Right lung (tissue), 5 donors: ENCODE data around the gene PRUNE2. TPM values are rescaled to one million over a fixed set of nuclear protein-coding genes. Genes with fewer than 3 reads are reported as not detected.

Experiments
- DNase-seq, 2 donors: peaks; one replicate each; pipeline ENCODE4 v3.0.0-alpha.2; 2013
- polyA plus RNA-seq, 5 donors: library from polyadenylated mRNA; unstranded; fragments of 120-200 nt; gene quantifications; one replicate each; pipeline versions ENCODE4 v1.2.1 to v1.2.3, GENCODE V29; 2013; ENCODE audit warnings: inconsistent platforms in 1 of 5, low replicate concordance in 1 of 5; ENCODE audit not compliant: insufficient read length in 5 of 5, insufficient read depth in 1 of 5

Gene PRUNE2
- polyA plus RNA-seq, 5 donors, result 2.5 to 4.4 (median 3.3) TPM

- DNase-seq, result no peak
These were observed 276.5 kb downstream of the PRUNE2 start for GRCh38 chr9:76629205-76629990.

- DNase-seq, result no peak
These were observed 277.8 kb downstream of the PRUNE2 start for GRCh38 chr9:76628155-76628554.

GRCh38 chr9:76626980-76627379, 278.9 kb downstream of the PRUNE2 start:
- no peak for DNase-seq

- no peak for DNase-seq
These were observed 279.8 kb downstream of the PRUNE2 start for GRCh38 chr9:76626141-76626540.

GRCh38 chr9:76624391-76625048, 281.4 kb downstream of the PRUNE2 start:
- DNase-seq, result no peak

GRCh38 chr9:76620996-76621395, 284.9 kb downstream of the PRUNE2 start:
- DNase-seq, result no peak

- DNase-seq, result no peak
These were observed 285.3 kb downstream of the PRUNE2 start for GRCh38 chr9:76620581-76620980.

- DNase-seq, result peak in 1 of 2 donors; percentile 63
These were observed 286.3 kb downstream of the PRUNE2 start for GRCh38 chr9:76619640-76620039.

GRCh38 chr9:76619197-76619596, 286.7 kb downstream of the PRUNE2 start:
- DNase-seq, result no peak

- no peak for DNase-seq
These were observed 287.2 kb downstream of the PRUNE2 start for GRCh38 chr9:76618762-76619161.

GRCh38 chr9:76617497-76618175, 288.3 kb downstream of the PRUNE2 start:
- no peak for DNase-seq

GRCh38 chr9:76616780-76617179, 289.1 kb downstream of the PRUNE2 start:
- DNase-seq, result no peak

GRCh38 chr9:76615177-76615603, 290.7 kb downstream of the PRUNE2 start:
- DNase-seq, result peak in 1 of 2 donors; percentile 40

- DNase-seq, result no peak
These were observed 291.9 kb downstream of the PRUNE2 start for GRCh38 chr9:76613974-76614373.

- no peak for DNase-seq
These were observed 292.6 kb downstream of the PRUNE2 start for GRCh38 chr9:76613150-76613781.

- DNase-seq, result peak; percentile 80 to 84
These were observed 295.9 kb downstream of the PRUNE2 start for GRCh38 chr9:76610011-76610352.

- no peak for DNase-seq
These were observed 296.5 kb downstream of the PRUNE2 start for GRCh38 chr9:76609285-76610010.

GRCh38 chr9:76608575-76609273, 297.2 kb downstream of the PRUNE2 start:
- DNase-seq, result no peak

GRCh38 chr9:76607730-76608436, 298.0 kb downstream of the PRUNE2 start:
- DNase-seq, result no peak

GRCh38 chr9:76605321-76605900, 300.5 kb downstream of the PRUNE2 start:
- no peak for DNase-seq
